Epidermal melanocyte (primary cell): ENCODE data around the gene CPN1.

ENCODE experiments used
- DNase-seq: peaks from one replicate; pipeline ENCODE4 v3.0.0; 2011; ENCODE audit warnings: low spot score; ENCODE audit not compliant: insufficient read length

The CPN1 gene

DNA sequence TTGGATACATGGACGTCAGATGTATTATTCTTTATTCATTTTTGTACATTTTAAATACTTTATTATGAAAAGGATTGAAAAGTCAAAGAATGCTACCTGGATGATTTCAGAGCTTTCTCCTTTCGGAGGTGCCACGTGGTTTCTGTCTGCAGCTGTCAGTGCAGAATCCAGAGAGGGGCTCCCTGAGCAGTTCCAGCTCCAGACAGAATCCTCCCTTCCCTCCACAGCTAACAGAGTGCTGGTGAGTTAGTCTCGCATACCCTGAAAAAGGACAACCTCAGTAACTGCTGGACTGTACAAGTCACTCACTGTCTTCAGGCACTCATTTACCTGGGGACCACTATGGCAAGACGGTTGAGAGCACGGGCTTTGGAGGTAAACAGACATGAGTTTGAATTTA, 82.8 kb downstream of the CPN1 start:
- no peak for DNase-seq

DNA sequence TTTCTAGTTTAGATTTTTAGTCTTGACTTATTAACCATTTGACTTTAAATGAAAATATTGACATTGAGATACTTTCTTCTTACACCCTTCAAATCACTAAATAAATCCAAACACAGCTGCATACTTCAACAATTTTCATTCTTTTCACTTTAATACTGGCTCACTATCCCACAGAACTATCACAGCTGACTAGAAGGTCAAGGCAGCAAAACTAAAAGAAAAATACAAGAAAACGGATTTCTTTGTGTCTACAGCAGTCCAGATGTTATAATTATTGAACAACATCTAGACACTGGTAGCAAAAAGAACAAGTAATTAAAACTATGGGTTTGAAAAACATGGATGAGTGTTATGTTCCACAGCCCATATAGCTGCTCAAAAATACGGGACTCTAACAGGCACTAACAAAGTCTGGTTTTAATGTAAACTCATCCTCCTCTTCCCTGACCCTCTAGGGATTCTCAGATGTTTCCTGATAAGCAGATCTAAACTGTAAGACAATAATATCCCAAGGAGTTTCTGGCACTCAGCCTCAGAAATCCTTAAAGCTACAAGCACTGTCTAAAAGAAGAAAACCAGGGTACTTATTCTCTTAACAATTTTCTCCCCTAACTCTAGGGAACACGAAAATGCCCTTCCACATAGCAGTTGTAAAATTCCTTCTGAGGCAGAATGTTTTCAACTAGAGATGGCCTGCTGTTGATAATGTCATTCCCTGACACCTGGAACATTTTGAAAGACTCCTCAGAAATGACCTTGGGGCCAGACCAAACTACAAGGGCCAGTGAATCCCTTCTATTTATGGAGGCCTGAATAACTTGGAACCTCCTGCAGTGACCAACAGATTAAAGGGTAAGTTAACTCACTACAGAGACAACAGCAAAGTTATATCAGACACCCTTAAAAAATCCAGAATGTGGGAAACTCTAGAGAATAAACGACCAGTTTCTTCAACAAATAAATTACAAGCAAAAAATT, 84.7 kb downstream of the CPN1 start:
- DNase-seq = no peak

DNA sequence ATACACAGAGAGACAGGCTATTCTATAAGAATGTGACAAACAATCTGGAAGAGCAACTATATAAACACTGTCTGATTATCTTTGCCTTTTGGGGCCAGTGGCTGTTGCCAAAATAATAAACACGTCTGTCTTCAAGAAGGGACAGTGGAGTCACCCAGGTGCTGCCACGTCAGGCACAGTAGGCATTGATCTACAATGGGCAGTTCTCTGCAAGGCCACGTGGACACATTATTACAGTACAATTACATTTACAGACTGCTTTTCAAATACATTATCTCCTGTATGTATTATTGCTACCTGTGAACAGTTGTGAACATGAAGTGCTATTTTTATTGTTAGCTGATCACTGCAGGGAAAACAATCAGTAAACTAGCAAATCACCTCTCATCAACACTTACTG, 86.0 kb downstream of the CPN1 start:
- DNase-seq = no peak

DNA sequence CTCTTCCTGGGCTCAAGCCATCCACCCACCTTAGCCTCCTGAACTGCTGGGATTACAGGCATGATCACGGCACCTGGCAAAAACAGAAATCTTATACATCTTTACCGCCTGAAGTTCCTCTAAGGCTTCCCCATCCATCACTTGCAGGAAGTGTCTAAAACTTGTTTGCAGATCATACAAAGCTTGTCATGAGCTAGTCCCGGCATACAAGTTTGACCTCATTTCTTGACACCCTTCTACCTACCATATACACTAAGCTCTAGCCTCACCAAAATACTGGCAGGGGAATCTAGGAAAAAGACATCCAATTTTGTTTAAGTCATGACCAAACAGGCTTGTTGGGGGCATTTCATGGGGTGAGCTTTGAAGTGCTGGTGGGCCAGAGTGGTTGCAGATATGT, 86.4 kb downstream of the CPN1 start:
- no peak for DNase-seq

- DNase-seq = no peak
Measured at GRCh38 chr10:99994801-99995200, 86.9 kb downstream of the CPN1 start.

DNA sequence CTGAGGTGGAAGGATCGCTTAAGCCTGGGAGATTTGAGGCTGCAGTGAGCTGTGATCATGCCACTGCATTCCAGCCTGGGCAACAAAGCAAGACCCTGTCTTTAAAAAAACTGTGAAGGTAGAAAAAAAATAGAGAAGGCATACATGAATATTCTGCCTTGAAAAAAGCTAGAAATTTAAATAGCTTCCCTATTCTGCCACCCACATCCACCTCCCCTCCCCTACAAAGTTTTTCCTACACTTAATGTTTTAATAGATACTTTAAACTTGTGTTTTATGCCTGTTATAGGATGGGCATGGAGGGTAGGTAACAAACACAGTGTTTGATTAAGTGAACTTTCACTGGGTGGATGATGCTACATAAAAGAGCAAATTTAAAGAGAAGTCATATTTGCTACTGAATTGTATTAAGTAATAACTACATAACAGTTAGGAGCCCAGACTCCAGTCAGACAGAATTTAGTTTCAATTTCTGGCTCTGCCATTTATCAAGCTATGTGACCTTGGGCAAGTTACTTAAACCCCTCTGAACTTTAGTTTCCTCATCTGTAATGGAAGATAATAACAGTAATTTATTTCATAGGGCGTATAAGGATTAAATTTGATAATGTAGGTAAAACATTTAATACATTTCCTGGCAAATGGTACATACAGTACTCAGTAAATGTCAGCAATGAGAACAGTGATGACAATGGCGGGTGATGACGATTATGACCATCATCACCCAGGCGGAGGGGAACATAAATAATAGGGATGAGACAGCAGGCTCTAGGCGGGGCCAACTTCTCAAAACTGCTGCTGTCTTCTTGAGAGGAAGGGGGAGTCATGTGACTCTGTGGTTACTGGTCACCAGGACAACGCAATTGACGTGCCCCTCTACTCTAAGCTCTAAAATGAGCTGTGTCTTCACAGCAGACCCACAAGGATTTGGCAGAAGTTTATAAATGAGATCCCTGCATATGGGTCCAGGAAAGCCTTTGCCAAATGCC, 87.7 kb downstream of the CPN1 start:
- DNase-seq = peak; percentile 84
